ENCODE measurements around the gene NFKB1.

Gene NFKB1

GRCh38 chr4:102641793-102642192 lies 140.6 kb downstream of the NFKB1 start:
- no peak overlapping the region for H2AFZ ChIP-seq (ENCODE audit: low read length)
- no peak overlapping the region for H3K9ac ChIP-seq (ENCODE audit: low read length)
- no peak overlapping the region for H3K4me2 ChIP-seq (ENCODE audit: low read length)
- H3K4me3 ChIP-seq (ENCODE audit: low read depth, low read length, poor library complexity, severe bottlenecking) = no peak overlapping the region
- TF ChIP-seq CTCF (IDR thresholded peaks at IDR 0.05; ENCODE audit: low read length) (no peak), EZH2 (IDR thresholded peaks at IDR 0.05; ENCODE audit: borderline replicate concordance, low read length) (no peak)
- H4K20me1 ChIP-seq (ENCODE audit: insufficient read depth, low read length) = no peaks in the 10 kb centered on the region
- H3K27me3 ChIP-seq (ENCODE audit: insufficient read depth, low read length) = no peaks in the 10 kb centered on the region
- H3K36me3 ChIP-seq (ENCODE audit: insufficient read depth, low read length) = peaks cover 51% of the 10 kb centered on the region
- no peaks in the 10 kb centered on the region for H3K79me2 ChIP-seq (ENCODE audit: insufficient read depth, low read length)
- no peaks in the 10 kb centered on the region for H3K4me1 ChIP-seq (ENCODE audit: insufficient read depth, low read length, severe bottlenecking)
- H3K9me3 ChIP-seq (ENCODE audit: low read length) = no peaks in the 10 kb centered on the region
- H3F3A ChIP-seq (ENCODE audit: insufficient read depth, low read length) = no peaks in the 10 kb centered on the region
- no peaks in the 10 kb centered on the region for H3K9me2 ChIP-seq (ENCODE audit: low read depth, low read length)
- H3K27ac ChIP-seq (ENCODE audit: low read depth, low read length, poor library complexity, severe bottlenecking) = no peak overlapping the region

- Histone ChIP-seq H3K79me2 (ENCODE audit: insufficient read depth, low read length) (no peaks in the 10 kb centered on the region), H3K4me3 (ENCODE audit: low read depth, low read length, poor library complexity, severe bottlenecking) (no peak overlapping the region), H3K4me2 (ENCODE audit: low read length) (no peak overlapping the region), H3F3A (ENCODE audit: insufficient read depth, low read length) (no peaks in the 10 kb centered on the region), H3K36me3 (ENCODE audit: insufficient read depth, low read length) (peaks cover 50% of the 10 kb centered on the region), H3K27ac (ENCODE audit: low read depth, low read length, poor library complexity, severe bottlenecking) (no peak overlapping the region), H2AFZ (ENCODE audit: low read length) (no peak overlapping the region), H3K9me3 (ENCODE audit: low read length) (no peaks in the 10 kb centered on the region), H3K9ac (ENCODE audit: low read length) (no peak overlapping the region), H3K27me3 (ENCODE audit: insufficient read depth, low read length) (no peaks in the 10 kb centered on the region), H4K20me1 (ENCODE audit: insufficient read depth, low read length) (no peaks in the 10 kb centered on the region), H3K4me1 (ENCODE audit: insufficient read depth, low read length, severe bottlenecking) (no peaks in the 10 kb centered on the region), H3K9me2 (ENCODE audit: low read depth, low read length) (no peaks in the 10 kb centered on the region)
- TF ChIP-seq CTCF (IDR thresholded peaks at IDR 0.05; ENCODE audit: low read length) = no peak
- no peak for TF ChIP-seq EZH2 (IDR thresholded peaks at IDR 0.05; ENCODE audit: borderline replicate concordance, low read length)
Observed at GRCh38 chr4:102642631-102643298, 141.6 kb downstream of the NFKB1 start.

- Histone ChIP-seq H3K9me2 (ENCODE audit: low read depth, low read length) (no peaks in the 10 kb centered on the region), H3K79me2 (ENCODE audit: insufficient read depth, low read length) (no peaks in the 10 kb centered on the region), H4K20me1 (ENCODE audit: insufficient read depth, low read length) (no peaks in the 10 kb centered on the region), H3K4me3 (ENCODE audit: low read depth, low read length, poor library complexity, severe bottlenecking) (no peak overlapping the region), H3K9ac (ENCODE audit: low read length) (no peak overlapping the region), H3K27me3 (ENCODE audit: insufficient read depth, low read length) (no peaks in the 10 kb centered on the region), H2AFZ (ENCODE audit: low read length) (no peak overlapping the region), H3K9me3 (ENCODE audit: low read length) (no peaks in the 10 kb centered on the region), H3K27ac (ENCODE audit: low read depth, low read length, poor library complexity, severe bottlenecking) (no peak overlapping the region), H3K4me1 (ENCODE audit: insufficient read depth, low read length, severe bottlenecking) (no peaks in the 10 kb centered on the region), H3K4me2 (ENCODE audit: low read length) (no peak overlapping the region), H3F3A (ENCODE audit: insufficient read depth, low read length) (no peaks in the 10 kb centered on the region), H3K36me3 (ENCODE audit: insufficient read depth, low read length) (peaks cover 62% of the 10 kb centered on the region)
- TF ChIP-seq EZH2 (IDR thresholded peaks at IDR 0.05; ENCODE audit: borderline replicate concordance, low read length) (no peak), CTCF (IDR thresholded peaks at IDR 0.05; ENCODE audit: low read length) (no peak)
Observed at GRCh38 chr4:102647117-102647516, 146.0 kb downstream of the NFKB1 start.
